Activated CD8-positive, alpha-beta memory T cell treated with anti-CD3 and anti-CD28 coated beads for 36 hours (primary cell): ENCODE data around the gene GPR176. TPM values are rescaled to one million over a fixed set of nuclear protein-coding genes. Genes with fewer than 3 reads are reported as not detected.

Experiments used
- CTCF ChIA-PET: fragments of 350-600 bp; sonication (Branson Sonifier 250); formaldehyde crosslinking; loops from one replicate; lab custom pipeline; 2021; ENCODE audit warnings: antibody characterized with exemption; lab: Charles Lee
- POLR2A ChIA-PET: fragments of 350-600 bp; sonication (Branson Sonifier 250); formaldehyde crosslinking; loops from one replicate; lab custom pipeline; 2021; ENCODE audit warnings: antibody characterized with exemption; lab: Charles Lee
- total RNA-seq, 2 experiments: library from RNA; stranded (reverse); gene quantifications; one replicate each; pipeline ENCODE4 v1.2.3, GENCODE V29; 2021

GPR176 gene
- total RNA-seq, 2 experiments from 2014 or later, result 0.06 to 0.11 TPM

GRCh38 chr15:39937696-39938095 lies 17.6 kb upstream of the GPR176 start:
- CTCF ChIA-PET, result no interaction called here
- POLR2A ChIA-PET, result no interaction called here

GRCh38 chr15:39936681-39937080 lies 16.6 kb upstream of the GPR176 start:
- CTCF ChIA-PET, result interaction anchor here (0.5 kb wide), 1 partner anchor 150 kb away, joined by 4 read pairs; no protein-coding TSS in a partner anchor

GRCh38 chr15:39936187-39936586 lies 16.1 kb upstream of the GPR176 start:
- CTCF ChIA-PET, result no interaction called here
- POLR2A ChIA-PET, result no interaction called here

More at GRCh38 chr15:39936681-39937080, 16.6 kb upstream of the GPR176 start:
- POLR2A ChIA-PET, result no interaction called here

- CTCF ChIA-PET, result interaction anchor here (0.6 to 0.7 kb wide), 2 partner anchors 21 to 255 kb away, joined by 3 read pairs; no protein-coding TSS in a partner anchor
- POLR2A ChIA-PET, result no interaction called here
Observed at GRCh38 chr15:39935241-39935640, 15.2 kb upstream of the GPR176 start.

- ChIA-PET CTCF (interaction anchor here (0.6 to 1.1 kb wide), 4 partner anchors 13 to 20 kb away, joined by 3 read pairs; no protein-coding TSS in a partner anchor), POLR2A (interaction anchor here (1.2 kb wide), 1 partner anchor 13 kb away, joined by 3 read pairs; no protein-coding TSS in a partner anchor)
Observed at GRCh38 chr15:39934397-39935071, 14.5 kb upstream of the GPR176 start.

- ChIA-PET POLR2A (no interaction called here), CTCF (no interaction called here)
Observed at GRCh38 chr15:39931615-39932014, 11.5 kb upstream of the GPR176 start.

- ChIA-PET CTCF (no interaction called here), POLR2A (no interaction called here)
Observed at GRCh38 chr15:39926526-39926925, 6.5 kb upstream of the GPR176 start.

- CTCF ChIA-PET, result interaction anchor here (0.6 kb wide), 1 partner anchor 48 kb away, joined by 3 read pairs; no protein-coding TSS in a partner anchor
- POLR2A ChIA-PET, result interaction anchor here (0.6 kb wide), 1 partner anchor 138 kb away, joined by 8 read pairs; no protein-coding TSS in a partner anchor
Observed at GRCh38 chr15:39925112-39925842, 5.2 kb upstream of the GPR176 start.

- POLR2A ChIA-PET, result no interaction called here
- CTCF ChIA-PET, result no interaction called here
Observed at GRCh38 chr15:39924437-39924836, 4.4 kb upstream of the GPR176 start.

GRCh38 chr15:39922462-39923092 lies 2.5 kb upstream of the GPR176 start:
- ChIA-PET POLR2A (no interaction called here), CTCF (no interaction called here)

- POLR2A ChIA-PET, result interaction anchor here (0.6 to 0.8 kb wide), 3 partner anchors 13 to 139 kb away, joined by 3 read pairs; partner anchors contain the start of gene EIF2AK4
Observed at GRCh38 chr15:39921274-39921638, 1.2 kb upstream of the GPR176 start.

GRCh38 chr15:39920510-39921273 lies 626 bp upstream of the GPR176 start:
- ChIA-PET CTCF (interaction anchor here (0.9 kb wide), 1 partner anchor 13 kb away, joined by 3 read pairs; the partner anchor contains the start of gene EIF2AK4), POLR2A (interaction anchor here (0.6 to 1.1 kb wide), 4 partner anchors 13 to 138 kb away, joined by 3 read pairs; partner anchors contain the start of gene EIF2AK4)

More at GRCh38 chr15:39921274-39921638, 1.2 kb upstream of the GPR176 start:
- CTCF ChIA-PET, result interaction anchor here (0.9 kb wide), 1 partner anchor 12 kb away, joined by 3 read pairs; the partner anchor contains the start of gene EIF2AK4

GRCh38 chr15:39919411-39919747 lies 687 bp downstream of the GPR176 start:
- CTCF ChIA-PET, result interaction anchor here (0.7 kb wide), 1 partner anchor 355 kb away, joined by 3 read pairs; no protein-coding TSS in a partner anchor
- POLR2A ChIA-PET, result interaction anchor here (1.1 kb wide), 1 partner anchor 14 kb away, joined by 3 read pairs; no protein-coding TSS in a partner anchor

GRCh38 chr15:39918688-39919385 lies 1.2 kb downstream of the GPR176 start:
- POLR2A ChIA-PET, result no interaction called here
- CTCF ChIA-PET, result interaction anchor here (0.7 kb wide), 1 partner anchor 356 kb away, joined by 3 read pairs; no protein-coding TSS in a partner anchor

- POLR2A ChIA-PET, result no interaction called here
- CTCF ChIA-PET, result no interaction called here
Observed at GRCh38 chr15:39914977-39915376, 5.1 kb downstream of the GPR176 start.

- ChIA-PET CTCF (no interaction called here), POLR2A (no interaction called here)
Observed at GRCh38 chr15:39909007-39909406, 11.1 kb downstream of the GPR176 start.

GRCh38 chr15:39908186-39908585 lies 11.9 kb downstream of the GPR176 start:
- POLR2A ChIA-PET, result no interaction called here
- CTCF ChIA-PET, result no interaction called here

- ChIA-PET CTCF (no interaction called here), POLR2A (no interaction called here)
Observed at GRCh38 chr15:39907216-39907615, 12.8 kb downstream of the GPR176 start.
